Erythroblast (primary cell): ENCODE data around the gene LIMCH1.

Source experiments
- GATA1 ChIP-seq: IDR thresholded peaks from 2 replicates; pipeline ENCODE4 v1.6.1; 2011; ENCODE audit warnings: low read depth, mild to moderate bottlenecking, control low read depth, low read length, moderate library complexity
- POLR2A ChIP-seq: IDR thresholded peaks from 2 replicates; pipeline ENCODE4 v1.6.1; 2011; ENCODE audit warnings: mild to moderate bottlenecking, low read length

DNA sequence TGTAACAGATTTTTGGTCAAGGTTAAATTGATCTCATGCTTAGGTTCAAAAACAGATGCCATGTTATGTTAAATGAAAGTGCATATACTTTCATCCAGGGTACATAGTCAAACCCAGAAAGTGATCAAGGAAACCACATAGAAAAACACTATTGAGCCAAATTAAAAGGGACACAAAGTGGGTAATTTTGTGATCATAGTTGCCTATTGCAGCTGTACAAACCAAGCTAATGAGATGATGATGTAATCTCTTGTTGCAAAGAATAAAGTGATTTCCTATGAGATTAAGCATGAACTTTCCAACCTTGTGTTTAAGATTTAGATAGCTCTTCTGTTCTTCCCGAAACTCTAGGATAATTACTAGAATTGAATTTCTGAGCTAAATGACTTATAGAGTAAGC is 20.2 kb upstream of the LIMCH1 start:
- TF ChIP-seq POLR2A (no peak), GATA1 (no peak)
